ENCODE results near the gene DUSP6. TPM values are rescaled to one million over a fixed set of nuclear protein-coding genes. Genes with fewer than 3 reads are reported as not detected.

The DUSP6 gene
- total and polyA plus RNA-seq, 2 of the 13 experiments (the other 11 are each of a cell fraction or from before 2014, with no cell fraction given): 40.9 to 161 TPM

DNA sequence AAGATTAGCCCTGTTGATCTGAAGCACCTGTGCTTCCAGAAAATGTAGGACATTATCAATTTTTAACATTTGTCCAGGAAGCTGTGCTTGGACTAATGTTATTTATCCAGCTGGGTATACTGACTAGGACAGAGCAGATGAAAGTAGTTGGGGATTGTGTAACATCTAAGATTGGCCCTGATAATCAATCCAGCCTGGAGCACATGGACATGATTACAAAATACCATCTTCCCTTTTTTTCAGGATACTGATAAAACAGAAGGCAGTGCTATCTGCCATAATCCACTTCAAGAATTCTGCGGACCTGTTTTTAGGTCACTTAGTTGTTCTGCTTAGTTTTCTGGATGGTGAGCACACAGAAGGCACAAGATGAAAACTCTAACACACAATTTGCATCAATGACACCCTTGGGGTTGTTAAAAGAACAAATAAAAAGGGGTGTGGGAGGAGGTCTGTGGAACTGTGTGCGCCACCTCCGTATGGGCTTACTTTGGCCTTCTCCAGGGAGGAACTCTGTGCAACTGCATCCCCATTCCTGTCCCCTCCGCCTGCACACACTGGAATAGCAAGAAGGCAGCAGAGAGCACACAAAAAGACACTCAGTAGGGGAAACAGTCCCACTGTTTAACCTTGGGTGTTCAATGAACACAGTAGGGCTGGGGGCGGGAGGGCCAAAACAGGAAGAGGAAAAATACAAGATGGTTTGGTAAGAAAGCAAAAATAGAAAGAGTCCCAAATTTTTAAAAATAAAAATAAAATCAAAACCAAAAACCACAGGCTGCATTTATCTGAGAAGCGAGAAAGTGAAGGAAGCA, 31.1 kb upstream of the DUSP6 start (continued):
- TF ChIP-seq ZNF687 (CRISPR knock-in tag; IDR thresholded peaks at IDR 0.05): no peak; the same call in 1 of the 2 replicates
- TF ChIP-seq ZC3H13 (CRISPR knock-in tag; IDR thresholded peaks at IDR 0.05): no peak
- TF ChIP-seq, protein P1, sequence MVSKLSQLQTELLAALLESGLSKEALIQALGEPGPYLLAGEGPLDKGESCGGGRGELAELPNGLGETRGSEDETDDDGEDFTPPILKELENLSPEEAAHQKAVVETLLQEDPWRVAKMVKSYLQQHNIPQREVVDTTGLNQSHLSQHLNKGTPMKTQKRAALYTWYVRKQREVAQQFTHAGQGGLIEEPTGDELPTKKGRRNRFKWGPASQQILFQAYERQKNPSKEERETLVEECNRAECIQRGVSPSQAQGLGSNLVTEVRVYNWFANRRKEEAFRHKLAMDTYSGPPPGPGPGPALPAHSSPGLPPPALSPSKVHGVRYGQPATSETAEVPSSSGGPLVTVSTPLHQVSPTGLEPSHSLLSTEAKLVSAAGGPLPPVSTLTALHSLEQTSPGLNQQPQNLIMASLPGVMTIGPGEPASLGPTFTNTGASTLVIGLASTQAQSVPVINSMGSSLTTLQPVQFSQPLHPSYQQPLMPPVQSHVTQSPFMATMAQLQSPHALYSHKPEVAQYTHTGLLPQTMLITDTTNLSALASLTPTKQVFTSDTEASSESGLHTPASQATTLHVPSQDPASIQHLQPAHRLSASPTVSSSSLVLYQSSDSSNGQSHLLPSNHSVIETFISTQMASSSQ (IDR thresholded peaks at IDR 0.05; ENCODE audit: low read depth): peak; percentile 89
- TF ChIP-seq, protein P1 (CRISPR knock-in tag; IDR thresholded peaks at IDR 0.05; ENCODE audit: borderline replicate concordance): peak; percentile 94; the same call in 1 of the 2 replicates
- peak; percentile 72 for TF ChIP-seq POGZ (CRISPR knock-in tag; IDR thresholded peaks at IDR 0.05)
- TF ChIP-seq NR3C1 (CRISPR knock-in tag; IDR thresholded peaks at IDR 0.05): no peak
- TF ChIP-seq SIN3B (IDR thresholded peaks at IDR 0.05; ENCODE audit: low read length): no peak
- TF ChIP-seq SIX1 (CRISPR knock-in tag; IDR thresholded peaks at IDR 0.05; ENCODE audit: borderline replicate concordance): peak; percentile 67; the same call in 1 of the 2 replicates
- TF ChIP-seq ZNF550 (CRISPR knock-in tag; IDR thresholded peaks at IDR 0.05; ENCODE audit: borderline replicate concordance): no peak
- TF ChIP-seq ZNF747 (CRISPR knock-in tag; IDR thresholded peaks at IDR 0.05; ENCODE audit: borderline replicate concordance): peak; percentile 77; the same call in 1 of the 2 replicates
- TF ChIP-seq REST (IDR thresholded peaks at IDR 0.05; ENCODE audit: borderline replicate concordance in 1 of 2, low read depth in 1 of 2, low read length in 2 of 2): 0 out of 4 replicates have a peak, but pooled peaks of 1 of the 2 experiments have one; percentile 18
- peak; percentile 30; the same call in 1 of the 2 replicates for TF ChIP-seq ZNF280D (CRISPR knock-in tag; IDR thresholded peaks at IDR 0.05)
